ENCODE results near the gene GNAI2. TPM values are rescaled to one million over a fixed set of nuclear protein-coding genes. Genes with fewer than 3 reads are reported as not detected.

Gene GNAI2
- total RNA-seq, 1 experiment from 2014 or later, result 201 TPM

- 0 out of 2 replicates have a peak, but pooled peaks cover 10% of the 10 kb centered on the region for H3K79me2 ChIP-seq (ENCODE audit: low read depth)
- CTCF ChIA-PET, result no interaction called here
- H3K27ac ChIP-seq, result no peak overlapping the region
- peaks cover 9% of the 10 kb centered on the region; the same call in 1 of the 2 replicates for H3F3A ChIP-seq (ENCODE audit: insufficient read depth, low read depth)
- H3K4me1 ChIP-seq (replicated peaks; ENCODE audit: insufficient read depth), result peaks cover 26% of the 10 kb centered on the region
- TF ChIP-seq, protein P1, sequence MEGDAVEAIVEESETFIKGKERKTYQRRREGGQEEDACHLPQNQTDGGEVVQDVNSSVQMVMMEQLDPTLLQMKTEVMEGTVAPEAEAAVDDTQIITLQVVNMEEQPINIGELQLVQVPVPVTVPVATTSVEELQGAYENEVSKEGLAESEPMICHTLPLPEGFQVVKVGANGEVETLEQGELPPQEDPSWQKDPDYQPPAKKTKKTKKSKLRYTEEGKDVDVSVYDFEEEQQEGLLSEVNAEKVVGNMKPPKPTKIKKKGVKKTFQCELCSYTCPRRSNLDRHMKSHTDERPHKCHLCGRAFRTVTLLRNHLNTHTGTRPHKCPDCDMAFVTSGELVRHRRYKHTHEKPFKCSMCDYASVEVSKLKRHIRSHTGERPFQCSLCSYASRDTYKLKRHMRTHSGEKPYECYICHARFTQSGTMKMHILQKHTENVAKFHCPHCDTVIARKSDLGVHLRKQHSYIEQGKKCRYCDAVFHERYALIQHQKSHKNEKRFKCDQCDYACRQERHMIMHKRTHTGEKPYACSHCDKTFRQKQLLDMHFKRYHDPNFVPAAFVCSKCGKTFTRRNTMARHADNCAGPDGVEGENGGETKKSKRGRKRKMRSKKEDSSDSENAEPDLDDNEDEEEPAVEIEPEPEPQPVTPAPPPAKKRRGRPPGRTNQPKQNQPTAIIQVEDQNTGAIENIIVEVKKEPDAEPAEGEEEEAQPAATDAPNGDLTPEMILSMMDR (conservative IDR thresholded peaks at IDR 0.05), result no peak
- no peak for TF ChIP-seq EZH2 (IDR thresholded peaks at IDR 0.05; ENCODE audit: low read depth)
- no peaks in the 10 kb centered on the region for H3K27me3 ChIP-seq (ENCODE audit: insufficient read depth, low read depth)
- DNase-seq, result no peak
- no peaks in the 10 kb centered on the region for H3K9me2 ChIP-seq (ENCODE audit: insufficient read depth)
- no peak overlapping the region for H3K4me3 ChIP-seq
- POLR2A ChIA-PET (ENCODE audit: unreplicated experiment), result interaction anchor here (0.6 kb wide), 1 partner anchor 272 kb away, joined by 3 read pairs; the partner anchor contains the start of gene HEMK1
- no peaks in the 10 kb centered on the region for H3K9me3 ChIP-seq (ENCODE audit: insufficient read depth, low read depth)
- no TSS peak for BruUV-seq (replicated peaks)
- intact Hi-C loops (cut with micrococcal nuclease; ENCODE audit: unreplicated experiment), result no loop called here
- H3K4me2 ChIP-seq, result no peak overlapping the region
- no peak overlapping the region for H2AFZ ChIP-seq
- H3K36me3 ChIP-seq (ENCODE audit: low read depth), result no peaks in the 10 kb centered on the region
- H4K20me1 ChIP-seq (ENCODE audit: insufficient read depth), result no peaks in the 10 kb centered on the region
Measured at GRCh38 chr3:50297384-50297775, 61.4 kb downstream of the GNAI2 start.

- H3F3A ChIP-seq (ENCODE audit: insufficient read depth, low read depth), result peaks cover 9% of the 10 kb centered on the region; the same call in 1 of the 2 replicates
- H4K20me1 ChIP-seq (ENCODE audit: insufficient read depth), result no peaks in the 10 kb centered on the region
- peaks cover 20% of the 10 kb centered on the region for H3K4me1 ChIP-seq (replicated peaks; ENCODE audit: insufficient read depth)
- ChIA-PET CTCF (no interaction called here), POLR2A (ENCODE audit: unreplicated experiment) (interaction anchor here (0.6 kb wide), 1 partner anchor 271 kb away, joined by 3 read pairs; the partner anchor contains the start of gene HEMK1)
- H2AFZ ChIP-seq, result no peak overlapping the region
- no peaks in the 10 kb centered on the region for H3K27me3 ChIP-seq (ENCODE audit: insufficient read depth, low read depth)
- 0 out of 2 replicates have a peak, but pooled peaks cover 10% of the 10 kb centered on the region for H3K79me2 ChIP-seq (ENCODE audit: low read depth)
- no peaks in the 10 kb centered on the region for H3K9me3 ChIP-seq (ENCODE audit: insufficient read depth, low read depth)
- H3K36me3 ChIP-seq (ENCODE audit: low read depth), result no peaks in the 10 kb centered on the region
- TF ChIP-seq EZH2 (IDR thresholded peaks at IDR 0.05; ENCODE audit: low read depth), result no peak
- TF ChIP-seq, protein P1 (conservative IDR thresholded peaks at IDR 0.05), result no peak
- intact Hi-C loops (cut with micrococcal nuclease; ENCODE audit: unreplicated experiment), result loop anchor here (2.0 kb wide), 1 partner anchor 33 kb away; no protein-coding TSS in a partner anchor
- no peaks in the 10 kb centered on the region for H3K9me2 ChIP-seq (ENCODE audit: insufficient read depth)
- no peak overlapping the region for H3K27ac ChIP-seq
- BruUV-seq (replicated peaks), result TSS peak; percentile 41
- H3K4me3 ChIP-seq, result peak overlapping the region; percentile 95
- no peak for DNase-seq
- peak overlapping the region; percentile 94 for H3K4me2 ChIP-seq
Measured at GRCh38 chr3:50297896-50298725, 62.1 kb downstream of the GNAI2 start.

DNA sequence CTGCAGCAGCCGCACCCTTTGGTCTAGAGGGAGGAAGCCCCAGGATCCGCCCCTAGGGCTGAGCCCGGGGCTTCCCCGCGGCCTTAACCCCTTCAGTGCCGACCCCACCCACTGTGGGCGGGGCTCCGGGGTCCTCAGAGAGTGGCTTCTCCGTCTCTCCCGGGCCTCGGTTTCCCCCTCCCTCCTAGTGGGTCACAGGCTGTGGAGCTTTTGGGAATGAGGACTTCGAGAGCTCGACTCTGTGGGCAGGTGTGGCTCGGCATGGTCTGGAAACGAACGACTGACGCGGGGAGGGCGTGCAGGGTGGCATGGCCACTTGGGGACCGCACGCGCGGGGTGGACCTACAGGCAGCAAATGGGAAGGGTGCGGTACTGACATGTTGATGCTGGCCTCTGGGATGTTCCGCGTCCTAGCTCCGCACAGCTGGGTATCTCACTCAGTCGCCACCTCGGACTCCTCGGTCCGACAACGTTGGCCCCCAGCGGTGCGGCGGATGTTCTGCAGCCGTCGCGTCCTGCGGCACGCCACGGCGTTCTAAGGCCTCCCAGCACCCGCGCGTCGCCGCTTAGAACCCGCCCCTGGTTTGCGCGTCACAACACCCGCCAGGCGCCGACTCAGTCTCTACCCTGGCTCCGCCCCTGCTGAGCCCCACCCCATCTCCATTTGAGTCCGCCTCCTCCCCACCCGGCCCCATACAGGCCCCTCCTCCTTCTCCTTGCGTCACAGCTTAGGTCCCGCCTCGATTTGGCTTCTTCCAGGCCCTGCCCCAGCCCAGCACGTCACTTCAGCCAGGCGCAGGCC is 63.0 kb downstream of the GNAI2 start, which contains the start of the genes HYAL3 and NAA80:
Gene HYAL3 (minus strand): TSS at position 570 of the 802 bp plus-strand sequence. CDS start 3,803 bp downstream, outside the sequence.
Gene NAA80 (minus strand): TSS at position 570 of the 802 bp plus-strand sequence. CDS start 1,942 bp downstream, outside the sequence.
- TF ChIP-seq EZH2 (IDR thresholded peaks at IDR 0.05; ENCODE audit: low read depth), result no peak
- TF ChIP-seq, protein P1 (conservative IDR thresholded peaks at IDR 0.05), result no peak
- intact Hi-C loops (cut with micrococcal nuclease; ENCODE audit: unreplicated experiment), result loop anchor here (1.0 to 2.0 kb wide), 2 partner anchors 18 to 34 kb away; no protein-coding TSS in a partner anchor
- POLR2A ChIA-PET (ENCODE audit: unreplicated experiment), result interaction anchor here (0.5 to 1.2 kb wide), 10 partner anchors 18 to 329 kb away, joined by 3 to 36 read pairs (median 6); partner anchors contain the start of genes SEMA3B and TUSC2
- CTCF ChIA-PET, result interaction anchor here (0.5 to 0.9 kb wide), 6 partner anchors 19 to 270 kb away, joined by 3 to 9 read pairs (median 4); partner anchors contain the start of genes HEMK1 and TUSC2
- H3K79me2 ChIP-seq (ENCODE audit: low read depth), result 0 out of 2 replicates have a peak, but pooled peaks cover 10% of the 10 kb centered on the region
- no peaks in the 10 kb centered on the region for H3K9me3 ChIP-seq (ENCODE audit: insufficient read depth, low read depth)
- H3K4me3 ChIP-seq, result peak within 1 kb of the TSS; percentile 95
- no peaks in the 10 kb centered on the region for H3K27me3 ChIP-seq (ENCODE audit: insufficient read depth, low read depth)
- H4K20me1 ChIP-seq (ENCODE audit: insufficient read depth), result no peaks in the 10 kb centered on the region
- H2AFZ ChIP-seq, result peak within 1 kb of the TSS; percentile 94
- H3K36me3 ChIP-seq (ENCODE audit: low read depth), result no peaks in the 10 kb centered on the region
- no peaks in the 10 kb centered on the region for H3K9me2 ChIP-seq (ENCODE audit: insufficient read depth)
- no TSS peak for BruUV-seq (replicated peaks)
- peak within 1 kb of the TSS; percentile 94 for H3K4me2 ChIP-seq
- peak; percentile 94 to 99 for DNase-seq
- H3K4me1 ChIP-seq (replicated peaks; ENCODE audit: insufficient read depth), result peaks cover 20% of the 10 kb centered on the region
- peak within 1 kb of the TSS; percentile 76 for H3K27ac ChIP-seq
- H3F3A ChIP-seq (ENCODE audit: insufficient read depth, low read depth), result peaks cover 9% of the 10 kb centered on the region; the same call in 1 of the 2 replicates

All from PC-9 (cell line).